ENCODE results near the gene SLC22A25. TPM values are rescaled to one million over a fixed set of nuclear protein-coding genes. Genes with fewer than 3 reads are reported as not detected.
A peak's percentile ranks its signal among the peaks of the same experiment; 100 is the strongest.

The SLC22A25 gene
- total RNA-seq, 6 donors from 2014 or later, result not detected

DNA sequence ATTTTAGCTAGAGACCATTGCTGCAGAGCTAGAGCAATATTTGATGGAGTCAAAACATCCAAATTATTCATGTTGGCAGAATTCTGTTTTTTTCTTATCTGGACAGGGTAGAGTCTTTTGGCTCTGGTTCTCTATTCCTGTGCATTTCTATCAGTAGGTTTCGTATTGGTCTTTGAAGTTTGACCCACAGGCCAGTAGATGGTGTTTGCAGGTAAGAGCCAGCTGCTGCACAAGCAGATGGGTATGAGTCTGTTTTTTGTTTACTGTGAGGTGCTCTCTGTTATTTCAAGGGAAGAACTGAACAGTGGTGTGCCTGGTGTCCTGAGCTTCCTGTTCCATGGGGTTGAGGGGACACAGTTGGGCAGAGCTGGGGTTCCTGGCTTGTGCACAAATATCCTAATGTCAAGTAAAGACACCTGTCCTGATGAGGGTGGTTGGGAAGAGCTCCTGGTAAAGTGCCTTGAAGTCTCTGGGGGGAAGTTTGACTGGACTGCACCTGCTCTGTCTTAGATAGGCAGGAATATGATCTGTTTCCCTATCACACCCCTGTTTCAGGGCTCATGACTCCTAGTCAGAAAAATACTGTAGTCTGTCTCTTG is 34.0 kb upstream of the SLC22A25 start:
- Histone ChIP-seq H3K9me3 (no peaks in the 10 kb centered on the region), H3K27me3 (no peaks in the 10 kb centered on the region), H3K36me3 (no peaks in the 10 kb centered on the region), H3K4me1 (no peaks in the 10 kb centered on the region), H3K27ac (no peak overlapping the region), H3K4me3 (no peak overlapping the region)
- no peak for DNase-seq
- TF ChIP-seq POLR2AphosphoS5 (IDR thresholded peaks at IDR 0.05) (no peak), POLR2A (IDR thresholded peaks at IDR 0.05) (no peak), EP300 (IDR thresholded peaks at IDR 0.05) (no peak), CTCF (IDR thresholded peaks at IDR 0.05) (no peak)
- WGBS, 2 donors, result 48 to 71% methylated on average over 1 of the region's 1 CpG
- no peak for ATAC-seq (ENCODE audit: low FRiP score in 2 of 2)

DNA sequence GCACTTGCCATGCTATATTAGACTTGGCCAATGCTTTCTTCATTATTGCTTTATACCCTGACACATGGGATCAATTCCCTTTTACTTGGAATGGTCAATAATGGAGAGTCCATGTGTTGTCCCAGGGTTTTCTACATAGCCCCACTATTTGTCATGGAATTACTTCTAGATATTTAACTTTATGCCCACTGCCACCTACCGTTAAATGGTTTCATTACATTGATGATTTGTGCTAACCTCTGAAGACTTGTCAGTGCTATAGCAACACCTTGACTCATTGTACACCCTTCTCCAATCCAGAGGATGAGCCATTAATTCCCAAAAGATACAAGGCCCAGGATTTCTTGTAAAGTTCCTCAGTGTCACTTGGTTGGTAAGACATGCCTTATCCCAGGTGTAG is 31.4 kb upstream of the SLC22A25 start:
- Histone ChIP-seq H3K27me3 (no peaks in the 10 kb centered on the region), H3K27ac (no peak overlapping the region), H3K36me3 (no peaks in the 10 kb centered on the region), H3K9me3 (no peaks in the 10 kb centered on the region), H3K4me3 (no peak overlapping the region), H3K4me1 (no peaks in the 10 kb centered on the region)
- no peak for ATAC-seq (ENCODE audit: low FRiP score in 2 of 2)
- DNase-seq, result no peak
- TF ChIP-seq CTCF (IDR thresholded peaks at IDR 0.05), result no peak
- TF ChIP-seq EP300 (IDR thresholded peaks at IDR 0.05), result no peak
- no peak for TF ChIP-seq POLR2AphosphoS5 (IDR thresholded peaks at IDR 0.05)
- no peak for TF ChIP-seq POLR2A (IDR thresholded peaks at IDR 0.05)
- WGBS, 2 donors, result 77 to 88% methylated on average over 1 of the region's 1 CpG

DNA sequence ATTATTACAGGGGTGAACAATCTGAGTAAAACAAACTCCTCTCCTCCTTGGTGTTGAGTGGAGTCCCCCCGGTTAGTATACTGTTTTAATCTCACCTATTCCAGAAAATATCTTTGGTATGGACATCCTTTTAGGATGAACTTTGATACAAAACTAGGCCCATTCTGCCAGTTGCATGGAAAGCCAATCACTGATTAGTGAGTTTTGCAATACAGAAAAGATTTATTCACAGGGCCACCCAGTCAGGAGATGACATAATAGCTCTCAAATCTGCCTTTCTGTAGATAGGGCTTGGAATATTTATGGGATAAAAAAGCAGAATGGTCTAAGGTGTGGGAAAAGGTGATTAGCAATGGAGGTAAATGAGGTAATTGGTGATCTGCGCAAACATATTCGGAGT is 30.3 kb upstream of the SLC22A25 start:
- Histone ChIP-seq H3K4me3 (no peak overlapping the region), H3K27ac (no peak overlapping the region), H3K27me3 (no peaks in the 10 kb centered on the region), H3K4me1 (no peaks in the 10 kb centered on the region), H3K36me3 (no peaks in the 10 kb centered on the region), H3K9me3 (no peaks in the 10 kb centered on the region)
- WGBS, 2 donors, result 95 to 96% methylated on average over 3 of the region's 3 CpGs
- no peak for ATAC-seq (ENCODE audit: low FRiP score in 2 of 2)
- no peak for DNase-seq
- no peak for TF ChIP-seq CTCF (IDR thresholded peaks at IDR 0.05)
- no peak for TF ChIP-seq POLR2AphosphoS5 (IDR thresholded peaks at IDR 0.05)
- no peak for TF ChIP-seq POLR2A (IDR thresholded peaks at IDR 0.05)
- no peak for TF ChIP-seq EP300 (IDR thresholded peaks at IDR 0.05)

- 38 to 53% methylated on average over 3 of the region's 3 CpGs for WGBS, 2 donors
- DNase-seq, result peak in 1 of 2 donors; percentile 31
- no peaks in the 10 kb centered on the region for H3K27me3 ChIP-seq
Measured at GRCh38 chr11:63262547-63262946, 19.1 kb upstream of the SLC22A25 start.

More at GRCh38 chr11:63262547-63262946, 19.1 kb upstream of the SLC22A25 start:
- Histone ChIP-seq H3K9me3 (no peaks in the 10 kb centered on the region), H3K27ac (no peak overlapping the region), H3K4me3 (no peak overlapping the region), H3K36me3 (no peaks in the 10 kb centered on the region), H3K4me1 (peaks cover 0 to 4% (median 0%) of the 10 kb centered on the region in 4 donors)
- TF ChIP-seq CTCF (IDR thresholded peaks at IDR 0.05), result no peak
- TF ChIP-seq EP300 (IDR thresholded peaks at IDR 0.05), result no peak
- no peak for TF ChIP-seq POLR2A (IDR thresholded peaks at IDR 0.05)
- no peak for TF ChIP-seq POLR2AphosphoS5 (IDR thresholded peaks at IDR 0.05)
- no peak for ATAC-seq (ENCODE audit: low FRiP score in 2 of 2)

Measured in upper lobe of left lung (tissue), 6 donors.